Measurements from ENCODE around the gene ABCC11. TPM values are rescaled to one million over a fixed set of nuclear protein-coding genes. Genes with fewer than 3 reads are reported as not detected.

The ABCC11 gene
- total RNA-seq, 2 donors from 2014 or later = 0.70 TPM; not detected in 1

- Histone ChIP-seq H3K9me3 (ENCODE audit: control insufficient read depth, low read length) (no peaks in the 10 kb centered on the region), H3K27me3 (ENCODE audit: control insufficient read depth, insufficient read depth, low read length, poor library complexity, severe bottlenecking) (no peaks in the 10 kb centered on the region), H3K4me3 (ENCODE audit: low read length) (no peak overlapping the region), H3K36me3 (ENCODE audit: control insufficient read depth, insufficient read depth, low read length) (peaks cover 38% of the 10 kb centered on the region), H3K27ac (ENCODE audit: low read depth, low read length) (no peak overlapping the region), H3K4me1 (ENCODE audit: control insufficient read depth, insufficient read depth, low read length) (no peaks in the 10 kb centered on the region), H3K9ac (ENCODE audit: extremely low read depth, low read length, poor library complexity, severe bottlenecking) (no peak overlapping the region)
- H3K9me3 Mint-ChIP-seq = no peaks in the 10 kb centered on the region
- H3K36me3 Mint-ChIP-seq (ENCODE audit: low read depth) = peaks cover 5% of the 10 kb centered on the region
- H3K27me3 Mint-ChIP-seq (ENCODE audit: insufficient read depth) = no peaks in the 10 kb centered on the region
- 99 to 100% methylated on average over 2 to 5 of the region's 5 CpGs for WGBS, 2 experiments (ENCODE audit: insufficient coverage in 1 of 2, insufficient read length in 1 of 2)
- peaks cover 8% of the 10 kb centered on the region for H3K4me1 Mint-ChIP-seq
- no peak overlapping the region for H3K4me3 Mint-ChIP-seq
- H3K27ac Mint-ChIP-seq = no peak overlapping the region
- DNase-seq = no peak
- TF ChIP-seq CTCF (conservative IDR thresholded peaks at IDR 0.05) = no peak
Observed at GRCh38 chr16:48271728-48272127, 24.4 kb upstream of the ABCC11 start.

- Histone ChIP-seq H3K9me3 (ENCODE audit: control insufficient read depth, low read length) (peaks cover under 1% of the 10 kb centered on the region), H3K27ac (ENCODE audit: low read depth, low read length) (no peak overlapping the region), H3K36me3 (ENCODE audit: control insufficient read depth, insufficient read depth, low read length) (peaks cover 45% of the 10 kb centered on the region), H3K9ac (ENCODE audit: extremely low read depth, low read length, poor library complexity, severe bottlenecking) (no peak overlapping the region), H3K4me1 (ENCODE audit: control insufficient read depth, insufficient read depth, low read length) (no peaks in the 10 kb centered on the region), H3K4me3 (ENCODE audit: low read length) (no peak overlapping the region), H3K27me3 (ENCODE audit: control insufficient read depth, insufficient read depth, low read length, poor library complexity, severe bottlenecking) (no peaks in the 10 kb centered on the region)
- H3K36me3 Mint-ChIP-seq (ENCODE audit: low read depth) = peaks cover 25% of the 10 kb centered on the region
- no peak overlapping the region for H3K27ac Mint-ChIP-seq
- no peak for DNase-seq
- H3K4me3 Mint-ChIP-seq = no peak overlapping the region
- TF ChIP-seq CTCF (conservative IDR thresholded peaks at IDR 0.05) = no peak
- H3K9me3 Mint-ChIP-seq = peaks cover 10% of the 10 kb centered on the region
- H3K4me1 Mint-ChIP-seq = peaks cover 3% of the 10 kb centered on the region
- no peaks in the 10 kb centered on the region for H3K27me3 Mint-ChIP-seq (ENCODE audit: insufficient read depth)
Observed at GRCh38 chr16:48269011-48269410, 21.7 kb upstream of the ABCC11 start.

GRCh38 chr16:48262631-48263030, 15.3 kb upstream of the ABCC11 start:
- DNase-seq = no peak
- no peaks in the 10 kb centered on the region for H3K4me1 ChIP-seq (ENCODE audit: control insufficient read depth, insufficient read depth, low read length)
- no peak overlapping the region for H3K4me3 ChIP-seq (ENCODE audit: low read length)
- 100% methylated on average over 1 of the region's 2 CpGs; no CpG with 5 or more reads in 1 of the 2 experiments for WGBS, 2 experiments (ENCODE audit: insufficient coverage in 1 of 2, insufficient read length in 1 of 2)
- H3K27me3 Mint-ChIP-seq (ENCODE audit: insufficient read depth) = no peaks in the 10 kb centered on the region
- peaks cover 23% of the 10 kb centered on the region for H3K9me3 Mint-ChIP-seq
- H3K27ac Mint-ChIP-seq = no peak overlapping the region
- peaks cover 84% of the 10 kb centered on the region for H3K36me3 ChIP-seq (ENCODE audit: control insufficient read depth, insufficient read depth, low read length)
- no peak for TF ChIP-seq CTCF (conservative IDR thresholded peaks at IDR 0.05)
- H3K27ac ChIP-seq (ENCODE audit: low read depth, low read length) = no peak overlapping the region
- peaks cover 68% of the 10 kb centered on the region for H3K36me3 Mint-ChIP-seq (ENCODE audit: low read depth)
- H3K4me3 Mint-ChIP-seq = no peak overlapping the region
- H3K27me3 ChIP-seq (ENCODE audit: control insufficient read depth, insufficient read depth, low read length, poor library complexity, severe bottlenecking) = no peaks in the 10 kb centered on the region
- peaks cover 19% of the 10 kb centered on the region for H3K9me3 ChIP-seq (ENCODE audit: control insufficient read depth, low read length)
- H3K4me1 Mint-ChIP-seq = no peaks in the 10 kb centered on the region
- H3K9ac ChIP-seq (ENCODE audit: extremely low read depth, low read length, poor library complexity, severe bottlenecking) = no peak overlapping the region

Measured in endodermal cell (in vitro differentiated cells).